COLO668 (cell line): Measurements from ENCODE around the gene PRKCG.

Experiments
- DNase-seq: peaks from one replicate; lab custom pipeline; 2025; ENCODE audit not compliant: unreplicated experiment; lab: John Stamatoyannopoulos, UW

Gene PRKCG

DNA sequence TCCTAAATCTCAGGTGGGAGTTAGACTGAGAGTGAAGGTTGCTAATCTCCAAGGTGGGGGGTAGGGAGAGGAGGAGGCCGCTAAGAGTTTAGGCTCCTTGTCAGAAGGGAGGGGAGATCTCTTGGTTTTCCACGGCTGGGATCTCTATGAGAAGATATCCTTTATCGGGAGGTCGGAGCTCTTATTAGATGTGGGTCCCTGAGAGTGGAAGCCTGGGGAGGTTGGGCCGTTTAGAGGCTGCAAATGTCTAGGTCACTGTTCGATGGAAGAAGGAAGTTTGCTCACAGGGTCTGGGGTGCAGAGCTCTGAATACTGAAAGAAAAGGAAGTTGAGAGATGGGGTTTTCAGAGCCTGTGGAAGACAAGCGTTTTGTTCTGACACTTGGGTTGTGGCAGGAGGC is 10.5 kb upstream of the PRKCG start:
- DNase-seq = no peak

DNA sequence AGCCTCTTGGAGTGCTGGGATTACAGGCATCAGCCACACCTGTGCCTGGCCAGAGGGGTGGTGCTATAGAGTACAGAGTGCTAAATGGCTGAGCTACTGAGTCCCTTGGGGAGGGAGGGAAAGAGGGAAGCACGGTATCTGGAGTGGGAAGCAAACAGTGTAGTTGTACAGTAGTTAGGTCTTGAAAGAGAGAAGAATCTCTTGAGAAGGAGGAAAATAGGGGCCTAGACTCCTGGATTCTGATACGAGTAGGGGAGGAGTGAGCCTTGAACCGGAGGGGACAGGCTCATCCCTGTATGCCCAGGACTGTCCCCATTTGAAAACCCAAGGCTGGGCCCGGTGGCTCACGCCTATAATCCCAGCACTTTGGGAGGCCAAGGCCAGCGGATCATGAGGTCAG is 9.2 kb upstream of the PRKCG start:
- no peak for DNase-seq

DNA sequence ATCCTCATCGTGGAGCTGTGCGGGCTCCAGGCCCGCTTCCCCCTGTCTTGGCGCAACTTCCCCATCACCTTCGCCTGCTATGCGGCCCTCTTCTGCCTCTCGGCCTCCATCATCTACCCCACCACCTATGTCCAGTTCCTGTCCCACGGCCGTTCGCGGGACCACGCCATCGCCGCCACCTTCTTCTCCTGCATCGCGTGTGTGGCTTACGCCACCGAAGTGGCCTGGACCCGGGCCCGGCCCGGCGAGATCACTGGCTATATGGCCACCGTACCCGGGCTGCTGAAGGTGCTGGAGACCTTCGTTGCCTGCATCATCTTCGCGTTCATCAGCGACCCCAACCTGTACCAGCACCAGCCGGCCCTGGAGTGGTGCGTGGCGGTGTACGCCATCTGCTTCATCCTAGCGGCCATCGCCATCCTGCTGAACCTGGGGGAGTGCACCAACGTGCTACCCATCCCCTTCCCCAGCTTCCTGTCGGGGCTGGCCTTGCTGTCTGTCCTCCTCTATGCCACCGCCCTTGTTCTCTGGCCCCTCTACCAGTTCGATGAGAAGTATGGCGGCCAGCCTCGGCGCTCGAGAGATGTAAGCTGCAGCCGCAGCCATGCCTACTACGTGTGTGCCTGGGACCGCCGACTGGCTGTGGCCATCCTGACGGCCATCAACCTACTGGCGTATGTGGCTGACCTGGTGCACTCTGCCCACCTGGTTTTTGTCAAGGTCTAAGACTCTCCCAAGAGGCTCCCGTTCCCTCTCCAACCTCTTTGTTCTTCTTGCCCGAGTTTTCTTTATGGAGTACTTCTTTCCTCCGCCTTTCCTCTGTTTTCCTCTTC is 8.0 kb upstream of the PRKCG start:
- DNase-seq = no peak

DNA sequence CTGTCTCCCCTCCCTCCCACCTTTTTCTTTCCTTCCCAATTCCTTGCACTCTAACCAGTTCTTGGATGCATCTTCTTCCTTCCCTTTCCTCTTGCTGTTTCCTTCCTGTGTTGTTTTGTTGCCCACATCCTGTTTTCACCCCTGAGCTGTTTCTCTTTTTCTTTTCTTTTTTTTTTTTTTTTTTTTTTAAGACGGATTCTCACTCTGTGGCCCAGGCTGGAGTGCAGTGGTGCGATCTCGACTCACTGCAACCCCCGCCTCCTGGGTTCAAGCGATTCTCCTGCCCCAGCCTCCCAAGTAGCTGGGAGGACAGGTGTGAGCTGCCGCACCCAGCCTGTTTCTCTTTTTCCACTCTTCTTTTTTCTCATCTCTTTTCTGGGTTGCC is 7.4 kb upstream of the PRKCG start:
- no peak for DNase-seq

DNA sequence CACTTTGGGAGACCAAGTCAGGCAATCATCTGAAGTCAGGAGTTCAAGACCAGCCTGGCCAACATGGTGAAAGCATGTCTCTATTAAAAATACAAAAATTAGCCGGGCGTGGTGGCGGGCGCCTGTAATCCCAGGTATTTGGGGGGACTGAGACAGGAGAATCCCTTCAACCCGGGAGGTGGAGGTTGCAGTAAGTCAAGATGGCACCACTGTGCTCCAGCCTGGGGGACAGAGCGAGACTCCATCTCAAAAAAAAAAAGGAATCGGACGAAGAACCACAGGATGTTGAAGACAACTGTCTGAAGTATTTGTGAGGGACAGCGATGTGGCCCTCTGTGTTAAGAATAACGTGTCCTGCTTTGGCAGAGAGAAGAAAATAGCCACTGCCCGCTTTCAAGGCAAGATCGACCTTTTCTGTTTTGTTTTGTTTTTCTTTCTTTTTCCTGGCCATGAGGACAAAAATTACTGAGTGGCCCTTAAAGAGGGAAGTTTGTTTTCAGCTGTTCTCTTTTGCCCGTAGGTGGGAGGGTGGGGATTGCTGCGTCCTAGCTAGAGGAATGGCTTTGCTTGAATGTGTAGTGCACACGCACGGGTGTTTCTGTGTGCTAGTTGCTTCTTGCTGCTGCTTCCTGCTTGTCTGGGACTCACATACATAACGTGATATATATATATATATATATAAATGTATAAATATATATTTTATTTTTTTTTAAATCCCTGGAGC is 6.2 kb upstream of the PRKCG start:
- DNase-seq = no peak

DNA sequence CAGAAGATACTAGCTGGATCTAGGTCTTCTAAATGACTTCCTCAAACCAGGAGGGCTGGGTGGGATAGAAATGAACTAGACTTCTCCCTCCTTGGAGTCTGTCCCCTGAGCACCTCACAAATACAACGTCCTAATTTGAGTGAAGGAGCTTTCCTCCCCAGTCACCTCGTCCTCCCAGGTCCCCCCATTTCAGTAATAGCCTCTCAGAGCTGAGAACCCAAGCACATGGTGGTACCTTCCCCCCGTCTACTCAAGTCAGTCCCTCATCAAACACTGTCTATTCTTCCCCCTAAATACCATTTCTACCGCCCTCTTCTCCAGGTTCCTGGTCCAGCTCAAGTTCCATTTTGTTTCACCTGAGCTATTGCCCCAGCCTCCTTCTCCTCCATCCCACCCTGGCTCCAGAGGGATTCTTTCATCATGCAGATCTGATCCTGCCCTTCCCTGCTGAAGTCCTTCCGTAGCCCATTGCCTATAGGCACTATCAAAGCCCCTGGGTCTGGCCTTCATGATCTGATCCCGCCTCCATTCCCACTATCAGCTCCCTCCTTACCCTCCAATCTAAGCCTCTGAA is 5.3 kb upstream of the PRKCG start:
- no peak for DNase-seq

DNA sequence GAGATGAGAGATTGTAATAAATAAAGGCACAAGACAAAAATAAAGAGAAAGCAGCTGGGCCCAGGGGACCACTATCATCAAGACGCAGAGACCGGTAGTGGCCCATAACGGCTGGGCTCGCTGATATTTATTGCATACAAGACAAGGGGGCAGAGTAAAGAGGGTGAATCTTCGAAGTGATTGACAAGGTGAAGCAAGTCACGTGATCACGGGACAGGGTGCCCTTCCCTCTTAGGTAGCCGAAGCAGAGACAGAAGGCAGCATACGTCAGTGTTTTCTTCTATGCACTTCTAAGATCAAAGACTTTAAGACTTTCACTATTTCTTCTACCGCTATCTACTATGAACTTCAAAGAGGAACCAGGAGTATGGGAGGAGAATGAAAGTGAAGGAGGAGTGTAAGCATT is 4.6 kb upstream of the PRKCG start:
- no peak for DNase-seq

DNA sequence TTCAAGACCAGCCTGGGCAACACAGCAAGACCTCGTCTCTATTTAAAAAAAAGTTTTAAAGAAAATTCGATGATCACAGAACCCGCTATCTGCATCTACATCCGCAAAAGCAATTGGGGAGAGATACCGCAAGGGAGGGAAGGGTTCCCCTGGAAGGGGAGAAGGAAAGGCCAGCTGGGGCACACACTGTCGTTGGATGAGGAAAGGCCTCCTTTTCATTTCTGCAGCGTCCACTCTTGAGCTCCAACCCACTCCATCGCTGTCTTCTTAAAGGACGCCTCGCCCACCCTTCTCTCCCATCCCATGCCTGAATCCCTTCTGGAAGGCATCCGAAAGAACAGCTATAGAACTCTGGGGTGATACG is 3.2 kb upstream of the PRKCG start:
- DNase-seq = no peak

DNA sequence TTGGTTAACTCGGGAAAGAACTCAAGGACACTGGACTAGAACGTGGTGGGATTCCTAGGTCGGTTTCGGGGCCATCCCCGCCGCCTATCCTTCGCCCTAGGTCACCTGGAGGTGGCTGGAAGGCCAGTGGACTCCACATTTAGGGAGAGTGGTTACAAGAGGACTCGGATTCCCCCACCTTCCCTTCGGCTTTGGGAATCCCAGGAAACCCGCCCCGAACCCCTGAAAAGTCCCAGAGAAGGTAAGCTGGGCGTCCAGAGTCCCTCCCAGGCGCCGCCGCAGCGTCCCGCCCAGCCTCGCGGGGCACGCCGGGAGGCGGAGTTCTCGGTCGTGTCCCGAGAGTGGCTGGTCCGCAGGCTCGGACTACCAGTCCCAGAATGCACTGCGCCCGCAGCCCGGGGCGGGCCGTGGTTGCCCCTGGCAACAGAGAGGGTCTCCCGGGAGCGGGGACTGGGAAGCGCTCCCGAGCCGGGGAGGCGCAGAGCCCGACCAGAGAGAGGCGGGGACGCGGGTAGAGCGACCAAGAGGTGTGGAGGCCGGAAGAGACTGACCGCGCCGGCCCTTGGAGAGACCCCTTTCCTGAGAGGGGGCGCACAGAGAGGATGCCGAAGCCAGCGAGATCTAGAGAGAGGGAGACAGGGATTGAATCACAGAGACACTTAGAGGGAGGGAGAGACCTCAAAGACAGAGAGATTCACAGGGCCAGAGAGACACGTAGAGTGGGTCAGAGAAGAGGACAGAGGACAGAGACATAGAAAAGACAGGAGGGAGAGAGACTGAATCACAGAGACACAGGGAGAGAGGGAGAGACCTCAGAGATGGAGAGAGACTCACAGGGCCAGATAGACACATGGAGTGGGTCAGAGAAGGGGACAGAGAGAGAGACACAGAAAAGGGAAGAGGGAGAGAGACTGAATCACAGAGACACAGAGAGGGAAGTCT is 2.6 kb upstream of the PRKCG start:
- peak; percentile 59 for DNase-seq

DNA sequence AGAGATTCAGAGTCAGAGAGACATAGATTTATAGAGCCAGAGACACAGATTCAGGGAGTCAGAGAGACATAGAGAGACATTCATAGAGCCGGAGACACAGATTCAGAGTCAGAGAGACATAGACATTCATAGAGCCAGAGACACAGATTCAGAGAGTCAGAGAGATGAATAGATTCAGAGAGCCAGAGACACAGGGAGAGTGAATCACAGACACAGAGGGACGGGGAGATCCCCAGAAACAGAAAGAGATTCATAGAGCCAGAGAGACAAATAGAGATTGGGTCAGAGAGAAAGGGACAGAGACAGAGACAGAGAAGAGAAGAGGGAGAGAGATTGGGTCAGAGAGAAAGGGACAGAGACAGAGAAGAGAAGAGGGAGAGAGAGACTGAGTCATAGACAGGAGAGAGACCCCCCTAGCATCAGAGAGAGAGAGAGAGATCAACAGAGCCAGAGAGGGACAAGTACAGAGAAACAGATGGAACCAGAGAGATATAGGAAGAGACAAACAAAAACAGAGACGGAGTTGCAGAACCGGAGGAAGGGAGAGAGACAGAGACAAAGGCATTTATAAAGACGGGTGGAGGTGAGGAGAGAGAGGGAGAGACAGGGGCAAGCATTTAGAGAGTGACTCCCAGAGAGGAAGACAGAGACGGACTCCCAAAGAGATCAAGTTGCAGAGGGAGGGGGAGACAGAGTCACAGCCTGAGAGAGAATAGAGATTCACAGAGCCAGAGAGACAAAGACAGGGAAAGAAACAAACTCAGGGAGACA is 1.1 kb upstream of the PRKCG start:
- no peak for DNase-seq

DNA sequence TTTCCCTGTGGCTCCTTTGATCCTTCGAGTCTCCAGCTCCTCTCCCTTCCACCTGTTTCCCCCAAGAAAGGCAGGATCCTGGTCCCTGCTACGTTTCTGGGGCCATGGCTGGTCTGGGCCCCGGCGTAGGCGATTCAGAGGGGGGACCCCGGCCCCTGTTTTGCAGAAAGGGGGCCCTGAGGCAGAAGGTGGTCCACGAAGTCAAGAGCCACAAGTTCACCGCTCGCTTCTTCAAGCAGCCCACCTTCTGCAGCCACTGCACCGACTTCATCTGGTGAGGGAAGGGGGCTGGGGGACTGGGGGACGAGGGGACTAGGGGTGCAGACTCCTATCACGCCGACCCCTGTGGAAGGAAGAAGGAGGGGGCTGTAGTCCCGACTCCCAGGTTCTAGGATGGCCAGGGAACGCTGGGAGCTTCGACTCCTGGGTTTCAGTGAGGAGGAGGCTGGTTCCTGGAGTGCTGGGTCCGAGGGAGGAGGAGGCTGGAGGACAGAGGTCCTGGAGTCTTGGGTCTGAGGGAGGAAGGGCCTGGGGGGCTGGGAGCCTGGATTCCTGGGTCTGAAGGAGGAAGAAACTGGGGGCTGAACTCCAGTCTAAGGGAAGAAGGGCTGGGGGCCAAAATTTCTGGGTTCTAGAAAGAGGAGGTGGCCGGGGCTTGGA is 524 bp downstream of the PRKCG start:
- no peak for DNase-seq

DNA sequence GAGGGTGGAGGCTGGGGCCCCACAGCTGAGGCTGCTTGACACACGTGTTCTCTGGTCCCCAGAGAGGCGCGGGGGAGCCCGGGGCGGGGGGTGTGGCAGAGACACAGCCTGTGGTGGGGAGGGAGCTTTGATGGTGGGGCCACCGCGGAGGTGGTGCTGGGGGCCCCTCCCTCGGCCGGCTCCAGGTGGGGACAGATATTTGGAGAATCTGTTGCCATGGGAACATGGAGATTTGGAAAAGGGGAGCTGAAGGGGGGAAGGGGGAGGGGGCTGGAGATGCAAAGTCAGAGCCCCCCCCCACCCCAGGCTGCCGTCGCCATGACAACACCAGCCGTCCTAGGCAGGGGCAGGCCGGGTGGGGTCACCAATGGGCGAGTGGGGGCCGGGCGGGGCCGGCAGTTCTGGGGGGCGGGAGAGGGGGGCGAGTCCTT is 1.2 kb downstream of the PRKCG start:
- no peak for DNase-seq

DNA sequence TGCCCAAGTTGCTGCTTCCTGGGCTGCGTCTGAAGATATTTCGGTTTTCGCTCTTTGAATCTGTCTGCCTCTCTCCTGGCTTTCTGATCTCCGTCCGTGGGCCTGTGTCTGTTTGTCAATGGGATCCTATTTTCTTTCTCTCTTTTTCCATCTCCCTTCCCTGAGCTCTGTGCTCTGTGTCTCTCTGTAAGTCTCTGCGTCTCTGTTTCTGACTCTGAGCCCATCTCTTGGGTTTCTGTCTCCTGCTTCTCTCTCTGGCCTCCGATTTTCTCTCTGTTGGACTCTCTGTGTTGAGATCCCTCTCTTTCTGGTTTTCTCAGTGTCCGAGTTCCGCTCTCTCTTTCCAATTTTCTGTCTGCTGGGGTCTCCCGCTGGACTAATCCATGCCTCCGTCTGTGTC is 1.7 kb downstream of the PRKCG start:
- no peak for DNase-seq

DNA sequence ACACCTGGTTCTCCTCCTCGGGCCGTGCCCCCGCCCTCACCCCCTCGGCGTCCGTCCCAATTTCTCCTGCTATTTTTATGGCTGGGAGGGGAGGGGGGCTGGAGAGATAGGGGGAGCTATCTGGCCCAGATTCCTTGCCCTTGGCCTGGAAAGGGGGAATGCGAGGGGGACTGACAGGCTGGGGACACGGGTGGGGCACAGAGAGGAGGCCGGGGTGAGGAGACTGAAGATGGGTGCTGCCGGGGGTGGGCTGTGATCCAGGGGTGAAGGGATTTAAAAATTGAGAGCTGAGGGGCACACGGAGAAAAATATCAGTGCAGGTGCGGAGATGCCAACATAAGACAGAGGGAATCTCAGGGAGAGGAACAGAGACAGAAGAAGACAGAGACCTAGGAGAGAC is 2.3 kb downstream of the PRKCG start:
- DNase-seq = no peak

DNA sequence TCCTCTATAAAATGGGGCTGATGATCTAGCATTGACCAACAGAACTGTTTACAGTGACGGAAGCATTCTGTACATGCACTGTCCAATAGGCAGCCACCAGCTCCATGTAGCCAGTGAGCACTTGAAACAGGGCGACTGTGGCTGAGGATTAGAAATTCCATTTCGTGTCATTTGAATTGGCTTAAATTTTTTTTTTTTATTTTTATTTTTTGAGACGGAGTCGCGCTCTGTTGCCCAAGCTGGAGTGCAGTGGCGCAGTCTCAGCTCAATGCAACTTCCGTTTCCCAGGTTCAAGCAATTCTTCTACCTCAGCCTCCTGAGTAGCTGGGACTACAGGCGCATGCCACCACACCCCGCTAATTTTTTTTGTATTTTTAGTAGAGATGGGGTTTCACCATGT is 3.0 kb downstream of the PRKCG start:
- DNase-seq = no peak

DNA sequence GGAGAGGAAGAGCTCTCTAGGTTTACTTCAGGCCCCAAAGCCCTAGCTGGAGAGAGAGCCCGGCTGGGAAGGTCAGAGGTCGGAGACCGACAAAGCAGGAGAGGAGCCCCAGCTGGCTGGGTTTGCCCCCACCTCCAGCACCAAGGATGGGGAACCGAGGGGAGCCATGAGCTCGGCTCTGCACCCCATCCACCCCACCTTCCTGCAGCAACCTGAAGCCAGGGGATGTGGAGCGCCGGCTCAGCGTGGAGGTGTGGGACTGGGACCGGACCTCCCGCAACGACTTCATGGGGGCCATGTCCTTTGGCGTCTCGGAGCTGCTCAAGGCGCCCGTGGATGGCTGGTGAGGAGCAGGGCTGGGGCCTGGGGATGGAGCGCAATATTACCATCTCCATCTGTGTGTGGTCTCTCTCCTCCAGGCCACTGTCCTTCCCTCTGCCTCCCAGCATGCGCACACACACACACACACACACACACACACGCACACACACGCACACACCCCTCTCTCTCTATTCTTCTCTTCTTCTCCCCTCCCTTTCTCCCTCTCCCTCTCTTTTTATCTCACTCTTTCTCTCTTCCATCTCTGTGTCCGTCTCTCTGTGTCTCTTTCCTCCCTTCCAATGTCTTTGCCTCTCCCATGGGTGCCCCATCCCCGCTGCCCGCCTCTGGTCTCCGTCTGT is 10.4 kb downstream of the PRKCG start:
- no peak for DNase-seq

DNA sequence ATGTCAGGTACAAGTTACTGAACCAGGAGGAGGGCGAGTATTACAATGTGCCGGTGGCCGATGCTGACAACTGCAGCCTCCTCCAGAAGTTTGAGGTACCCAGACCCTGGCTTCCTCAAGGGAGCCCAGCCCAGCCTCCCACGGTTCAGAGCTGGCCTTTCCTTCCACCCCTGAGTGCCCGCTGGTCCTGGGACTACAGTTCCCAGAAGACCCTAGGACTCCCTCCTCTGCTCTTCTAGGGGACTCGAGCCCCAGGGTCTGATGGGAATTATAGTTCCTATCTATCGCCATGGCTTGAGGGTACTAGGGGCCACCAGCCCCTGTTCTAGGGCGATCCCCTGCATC is 11.0 kb downstream of the PRKCG start:
- no peak for DNase-seq

DNA sequence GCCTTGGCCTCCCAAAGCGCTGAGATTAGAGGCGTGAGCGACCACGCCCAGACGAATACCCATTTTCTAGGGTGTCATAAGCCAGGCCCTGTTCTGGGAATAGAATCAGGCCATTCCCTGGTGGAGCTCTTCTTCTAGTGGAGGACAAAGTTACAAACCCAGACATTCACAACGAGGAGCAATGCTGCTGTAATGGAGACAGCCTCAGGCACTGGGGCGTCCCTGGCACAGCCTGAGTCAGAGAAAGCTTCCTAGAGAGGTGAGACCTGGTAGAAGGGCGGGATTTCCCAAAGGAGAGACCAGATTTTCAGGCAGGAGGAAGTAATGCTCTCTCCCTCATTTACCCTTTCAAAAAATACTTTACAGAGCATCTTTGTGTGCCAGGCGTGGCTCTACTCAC is 12.7 kb downstream of the PRKCG start:
- no peak for DNase-seq

DNA sequence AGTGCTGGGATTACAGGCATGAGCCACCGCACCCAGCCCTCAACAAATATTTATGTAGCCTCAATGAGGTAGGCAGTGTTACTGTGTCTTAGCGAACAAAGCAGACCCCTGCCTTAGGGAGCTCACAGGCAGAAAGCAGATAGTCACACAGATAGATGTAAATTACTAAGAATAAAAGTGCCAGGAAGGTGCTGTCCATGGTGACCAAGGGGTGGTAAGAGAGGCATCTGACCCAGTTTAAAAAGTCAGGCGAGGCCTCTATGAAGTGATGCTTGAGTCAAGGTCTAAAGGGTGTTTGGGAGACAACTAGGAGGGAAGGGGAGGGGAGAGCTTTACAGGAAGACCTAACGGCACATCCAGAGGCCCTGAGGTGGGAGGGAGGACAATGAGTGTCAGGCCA is 14.7 kb downstream of the PRKCG start:
- DNase-seq = no peak

DNA sequence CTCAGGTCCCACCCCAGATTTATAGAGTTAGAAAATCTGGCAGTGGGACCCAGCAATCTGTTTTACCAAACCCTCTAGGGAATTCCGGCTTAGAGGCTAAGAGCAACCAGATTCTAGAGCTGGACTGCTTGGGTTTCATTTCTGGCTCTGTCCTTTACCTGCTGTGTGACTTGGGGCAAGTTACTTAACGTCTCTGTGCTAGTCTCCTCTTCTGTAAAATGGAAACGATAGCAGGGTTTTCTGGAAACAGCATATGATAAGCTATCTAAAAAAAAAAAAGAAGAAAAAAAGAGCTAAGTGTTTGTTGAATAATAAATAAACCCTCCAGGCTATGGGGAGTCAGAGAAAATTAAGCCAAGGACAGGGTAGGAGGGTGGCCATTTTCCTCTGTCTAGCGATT is 15.5 kb downstream of the PRKCG start:
- no peak for DNase-seq
